SK-N-SH treated with all-trans-retinoic acid at 6 μM for 48 hours (cell line): Measurements from ENCODE around the gene PRX.

ENCODE experiments used
- ATAC-seq: fragments of 200-7000 bp; cut with Tn5 transposase; 3 replicates; pipeline ENCODE4 v1.9.1; 2020; ENCODE audit warnings: mild to moderate bottlenecking, moderate library complexity
- ARNTL ChIP-seq: fragments of 450-650 bp; formaldehyde crosslinking; IDR thresholded peaks from 2 replicates; pipeline ENCODE4 v1.5.0; 2020; ENCODE audit warnings: low read depth, mild to moderate bottlenecking, moderate library complexity, borderline replicate concordance
- BACH2 ChIP-seq: fragments of 250-450 bp; sonication (Bioruptor Pico); IDR thresholded peaks from 2 replicates; pipeline ENCODE4 v1.9.0; 2021; ENCODE audit warnings: mild to moderate bottlenecking, borderline replicate concordance
- CREB5 ChIP-seq: fragments of 250-450 bp; sonication (Bioruptor Pico); IDR thresholded peaks from 2 replicates; pipeline ENCODE4 v1.5.1; 2020; ENCODE audit warnings: low read depth, mild to moderate bottlenecking, moderate library complexity
- CSDC2 ChIP-seq: fragments of 250-450 bp; sonication (Bioruptor Pico); IDR thresholded peaks from 2 replicates; pipeline ENCODE4 v1.5.0; 2020; ENCODE audit warnings: mild to moderate bottlenecking, moderate library complexity
- CSRNP3 ChIP-seq: fragments of 250-450 bp; sonication (Bioruptor Pico); IDR thresholded peaks from 2 replicates; pipeline ENCODE4 v1.5.1; 2021; ENCODE audit warnings: mild to moderate bottlenecking, moderate library complexity
- GLIS3 ChIP-seq: fragments of 250-450 bp; sonication (Bioruptor Pico); IDR thresholded peaks from 2 replicates; pipeline ENCODE4 v1.5.0; 2020; ENCODE audit warnings: mild to moderate bottlenecking, moderate library complexity
- OSR1 ChIP-seq: fragments of 250-450 bp; sonication (Bioruptor Pico); IDR thresholded peaks from 2 replicates; pipeline ENCODE4 v1.8.0; 2022; ENCODE audit warnings: moderate library complexity, mild to moderate bottlenecking, inconsistent platforms
- PATZ1 ChIP-seq: fragments of 250-450 bp; sonication (Bioruptor Pico); IDR thresholded peaks from 2 replicates; pipeline ENCODE4 v1.8.0; 2020; ENCODE audit warnings: mild to moderate bottlenecking, moderate library complexity, borderline replicate concordance
- POU6F1 ChIP-seq: fragments of 250-450 bp; sonication (Bioruptor Pico); IDR thresholded peaks from 2 replicates; pipeline ENCODE4 v1.8.0; 2021; ENCODE audit warnings: low read depth, mild to moderate bottlenecking, moderate library complexity, borderline replicate concordance
- PPARA ChIP-seq: fragments of 250-450 bp; sonication (Bioruptor Pico); IDR thresholded peaks from 2 replicates; pipeline ENCODE4 v1.5.0; 2020; ENCODE audit warnings: mild to moderate bottlenecking, borderline replicate concordance
- RARB ChIP-seq: fragments of 250-450 bp; sonication (Bioruptor Pico); IDR thresholded peaks from 2 replicates; pipeline ENCODE4 v1.8.0; 2021; ENCODE audit warnings: mild to moderate bottlenecking, moderate library complexity
- SNAI2 ChIP-seq: fragments of 250-450 bp; sonication (Bioruptor Pico); IDR thresholded peaks from 2 replicates; pipeline ENCODE4 v1.5.0; 2020; ENCODE audit warnings: mild to moderate bottlenecking, moderate library complexity
- TCF4 ChIP-seq: fragments of 250-450 bp; sonication (Bioruptor Pico); IDR thresholded peaks from 2 replicates; pipeline ENCODE4 v1.8.0; 2021; ENCODE audit warnings: mild to moderate bottlenecking, moderate library complexity, borderline replicate concordance
- TOX ChIP-seq: fragments of 250-450 bp; sonication (Bioruptor Pico); IDR thresholded peaks from 2 replicates; pipeline ENCODE4 v1.8.0; 2021; ENCODE audit warnings: mild to moderate bottlenecking, moderate library complexity, borderline replicate concordance
- TSHZ2 ChIP-seq: fragments of 250-450 bp; sonication (Bioruptor Pico); IDR thresholded peaks from 2 replicates; pipeline ENCODE4 v1.5.0; 2020; ENCODE audit warnings: mild to moderate bottlenecking, moderate library complexity
- ZC3H10 ChIP-seq: fragments of 250-450 bp; sonication (Bioruptor Pico); IDR thresholded peaks from 2 replicates; pipeline ENCODE4 v1.5.1; 2021; ENCODE audit warnings: mild to moderate bottlenecking, moderate library complexity
- ZFP30 ChIP-seq: fragments of 450-650 bp; formaldehyde crosslinking; IDR thresholded peaks from 2 replicates; pipeline ENCODE4 v1.5.0; 2022; ENCODE audit warnings: mild to moderate bottlenecking, moderate library complexity
- ZNF565 ChIP-seq: fragments of 450-650 bp; formaldehyde crosslinking; conservative IDR thresholded peaks from 2 replicates; pipeline ENCODE4 v1.5.0; 2020; ENCODE audit warnings: low read depth, mild to moderate bottlenecking, moderate library complexity
- ZNF70 ChIP-seq: fragments of 450-650 bp; formaldehyde crosslinking; IDR thresholded peaks from 2 replicates; pipeline ENCODE4 v1.5.0; 2020; ENCODE audit warnings: mild to moderate bottlenecking, moderate library complexity
- ZNF8 ChIP-seq: fragments of 450-650 bp; formaldehyde crosslinking; IDR thresholded peaks from 2 replicates; pipeline ENCODE4 v1.5.0; 2020; ENCODE audit warnings: mild to moderate bottlenecking, moderate library complexity

The PRX gene

GRCh38 chr19:40420451-40420765, 7.2 kb upstream of the PRX start:
- no peak for ATAC-seq
- TF ChIP-seq TCF4 (CRISPR knock-in tag): no peak
- TF ChIP-seq TSHZ2 (CRISPR knock-in tag): no peak
- no peak for TF ChIP-seq CSRNP3 (CRISPR knock-in tag)
- TF ChIP-seq ZNF8: no peak
- no peak for TF ChIP-seq PATZ1
- no peak for TF ChIP-seq ZC3H10 (CRISPR knock-in tag)
- no peak for TF ChIP-seq CSDC2 (CRISPR knock-in tag)
- no peak for TF ChIP-seq RARB (CRISPR knock-in tag)
- TF ChIP-seq PPARA (CRISPR knock-in tag): no peak

GRCh38 chr19:40419780-40420179, 6.6 kb upstream of the PRX start:
- ATAC-seq: no peak
- no peak for TF ChIP-seq TSHZ2 (CRISPR knock-in tag)
- TF ChIP-seq OSR1 (CRISPR knock-in tag): no peak
- TF ChIP-seq ZC3H10 (CRISPR knock-in tag): no peak
- no peak for TF ChIP-seq TCF4 (CRISPR knock-in tag)
- TF ChIP-seq PATZ1: no peak
- no peak for TF ChIP-seq CREB5 (CRISPR knock-in tag)
- no peak for TF ChIP-seq ZNF70
- no peak for TF ChIP-seq PPARA (CRISPR knock-in tag)
- no peak for TF ChIP-seq POU6F1 (CRISPR knock-in tag)
- TF ChIP-seq ZNF8: no peak
- no peak for TF ChIP-seq BACH2 (CRISPR knock-in tag)
- TF ChIP-seq CSDC2 (CRISPR knock-in tag): no peak
- TF ChIP-seq TOX (CRISPR knock-in tag): no peak
- TF ChIP-seq GLIS3 (CRISPR knock-in tag): no peak
- no peak for TF ChIP-seq ZFP30
- no peak for TF ChIP-seq SNAI2 (CRISPR knock-in tag)
- no peak for TF ChIP-seq ZNF565 (CRISPR knock-in tag)
- TF ChIP-seq ARNTL (CRISPR knock-in tag): no peak
- TF ChIP-seq, all 23 proteins: peak for 0
